MM.1S (cell line): ENCODE data around the gene CBX8.
A peak's percentile ranks its signal among the peaks of the same experiment; 100 is the strongest.

Experiments
- DNase-seq: peaks from one replicate; pipeline ENCODE4 v3.0.0-alpha.2; 2015
- H2AFZ ChIP-seq: fragments of 300-600 bp; sonication (generic); 2 replicates; pipeline ENCODE4 v1.6.0; 2016; ENCODE audit warnings: antibody characterized with exemption, low read length
- H3F3A ChIP-seq: fragments of 300-600 bp; sonication (generic); 2 replicates; pipeline ENCODE4 v1.6.1; 2016; ENCODE audit warnings: mild to moderate bottlenecking, antibody characterized with exemption, low read length, moderate library complexity, mixed read lengths; ENCODE audit not compliant: insufficient read depth
- H3K27ac ChIP-seq: fragments of 300-600 bp; sonication (generic); 2 replicates; pipeline ENCODE4 v1.5.1; 2016; ENCODE audit warnings: mild to moderate bottlenecking, low read length
- H3K27me3 ChIP-seq: fragments of 300-600 bp; sonication (generic); replicated peaks from 2 replicates; pipeline ENCODE4 v1.6.0; 2016; ENCODE audit warnings: low read length; ENCODE audit not compliant: insufficient read depth
- H3K36me3 ChIP-seq: fragments of 300-600 bp; sonication (generic); replicated peaks from 2 replicates; pipeline ENCODE4 v1.6.1; 2016; ENCODE audit warnings: mild to moderate bottlenecking, low read length, mixed read lengths; ENCODE audit not compliant: insufficient read depth
- H3K4me1 ChIP-seq: fragments of 300-600 bp; sonication (generic); 2 replicates; pipeline ENCODE4 v1.6.1; 2016; ENCODE audit warnings: low read length, mixed read lengths
- H3K4me2 ChIP-seq: fragments of 300-600 bp; sonication (generic); 2 replicates; pipeline ENCODE4 v1.6.0; 2016; ENCODE audit warnings: low read depth, low read length
- H3K4me3 ChIP-seq: fragments of 300-600 bp; sonication (generic); 2 replicates; pipeline ENCODE4 v1.5.1; 2016; ENCODE audit warnings: low read length, mixed read lengths
- H3K79me2 ChIP-seq: fragments of 300-600 bp; sonication (generic); 2 replicates; pipeline ENCODE4 v1.6.1; 2016; ENCODE audit warnings: mixed run types, low read length, mixed read lengths
- H3K9ac ChIP-seq: fragments of 300-600 bp; sonication (generic); 2 replicates; pipeline ENCODE4 v1.6.1; 2016; ENCODE audit warnings: low read length, mixed read lengths
- H3K9me2 ChIP-seq: fragments of 300-600 bp; sonication (generic); replicated peaks from 2 replicates; pipeline ENCODE4 v1.6.1; 2016; ENCODE audit warnings: mild to moderate bottlenecking, low read length, mixed read lengths; ENCODE audit not compliant: insufficient read depth
- H3K9me3 ChIP-seq: fragments of 300-600 bp; sonication (generic); replicated peaks from 2 replicates; pipeline ENCODE4 v1.6.1; 2016; ENCODE audit warnings: mild to moderate bottlenecking, low read length, mixed read lengths; ENCODE audit not compliant: insufficient read depth
- H4K20me1 ChIP-seq: fragments of 300-600 bp; sonication (generic); 2 replicates; pipeline ENCODE4 v1.6.1; 2016; ENCODE audit warnings: mild to moderate bottlenecking, low read length, moderate library complexity, mixed read lengths; ENCODE audit not compliant: insufficient read depth
- EZH2 ChIP-seq: fragments of 300-600 bp; sonication (generic); optimal IDR thresholded peaks from 2 replicates; pipeline ENCODE3; 2017; ENCODE audit warnings: low read depth, mild to moderate bottlenecking, antibody characterized with exemption, low read length, mixed read lengths
- EZH2phosphoT487 ChIP-seq: fragments of 300-600 bp; sonication (generic); IDR thresholded peaks from 2 replicates; pipeline ENCODE4 v1.6.1; 2018; ENCODE audit warnings: antibody characterized with exemption, low read length
- TF ChIP-seq, protein P1 (sequence below): fragments of 300-600 bp; sonication (generic); IDR thresholded peaks from 2 replicates; pipeline ENCODE4 v1.5.1; 2016; ENCODE audit warnings: antibody characterized with exemption, low read length, mixed read lengths

CBX8 gene

DNA sequence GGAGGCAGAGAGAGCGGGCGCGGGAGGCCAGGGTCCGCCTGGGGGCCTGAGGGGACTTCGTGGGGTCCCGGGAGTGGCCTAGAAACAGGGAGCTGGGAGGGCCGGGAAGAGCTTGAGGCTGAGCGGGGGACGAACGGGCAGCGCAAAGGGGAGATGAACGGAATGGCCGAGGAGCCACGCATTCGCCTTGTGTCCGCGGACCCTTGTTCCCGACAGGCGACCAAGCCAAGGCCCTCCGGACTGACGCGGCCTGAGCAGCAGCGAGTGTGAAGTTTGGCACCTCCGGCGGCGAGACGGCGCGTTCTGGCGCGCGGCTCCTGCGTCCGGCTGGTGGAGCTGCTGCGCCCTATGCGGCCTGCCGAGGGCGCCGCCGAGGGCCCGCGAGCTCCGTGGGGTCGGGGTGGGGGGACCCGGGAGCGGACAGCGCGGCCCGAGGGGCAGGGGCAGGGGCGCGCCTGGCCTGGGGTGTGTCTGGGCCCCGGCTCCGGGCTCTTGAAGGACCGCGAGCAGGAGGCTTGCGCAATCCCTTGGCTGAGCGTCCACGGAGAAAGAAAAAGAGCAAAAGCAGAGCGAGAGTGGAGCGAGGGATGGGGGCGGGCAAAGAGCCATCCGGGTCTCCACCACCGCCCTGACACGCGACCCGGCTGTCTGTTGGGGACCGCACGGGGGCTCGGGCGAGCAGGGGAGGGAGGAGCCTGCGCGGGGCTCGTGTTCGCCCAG lies 43.6 kb upstream of the CBX8 start:
- Histone ChIP-seq H3K4me3 (peak overlapping the region; percentile 65; the same call in 1 of the 2 replicates), H3K27ac (no peak overlapping the region), H3K9me2 (no peaks in the 10 kb centered on the region), H2AFZ (peak overlapping the region; percentile 84; the same call in 1 of the 2 replicates), H3K27me3 (peaks cover 54% of the 10 kb centered on the region), H3K9ac (no peak overlapping the region), H3K4me2 (peak overlapping the region; percentile 81; the same call in 1 of the 2 replicates), H3K4me1 (peaks cover 9% of the 10 kb centered on the region; the same call in 1 of the 2 replicates), H3K79me2 (peaks cover 18% of the 10 kb centered on the region), H3F3A (peaks cover 8% of the 10 kb centered on the region), H3K9me3 (no peaks in the 10 kb centered on the region), H3K36me3 (no peaks in the 10 kb centered on the region), H4K20me1 (peaks cover 3% of the 10 kb centered on the region; the same call in 1 of the 2 replicates)
- no peak for DNase-seq
- TF ChIP-seq EZH2 (no peak), EZH2phosphoT487 (no peak)
- TF ChIP-seq, protein P1, sequence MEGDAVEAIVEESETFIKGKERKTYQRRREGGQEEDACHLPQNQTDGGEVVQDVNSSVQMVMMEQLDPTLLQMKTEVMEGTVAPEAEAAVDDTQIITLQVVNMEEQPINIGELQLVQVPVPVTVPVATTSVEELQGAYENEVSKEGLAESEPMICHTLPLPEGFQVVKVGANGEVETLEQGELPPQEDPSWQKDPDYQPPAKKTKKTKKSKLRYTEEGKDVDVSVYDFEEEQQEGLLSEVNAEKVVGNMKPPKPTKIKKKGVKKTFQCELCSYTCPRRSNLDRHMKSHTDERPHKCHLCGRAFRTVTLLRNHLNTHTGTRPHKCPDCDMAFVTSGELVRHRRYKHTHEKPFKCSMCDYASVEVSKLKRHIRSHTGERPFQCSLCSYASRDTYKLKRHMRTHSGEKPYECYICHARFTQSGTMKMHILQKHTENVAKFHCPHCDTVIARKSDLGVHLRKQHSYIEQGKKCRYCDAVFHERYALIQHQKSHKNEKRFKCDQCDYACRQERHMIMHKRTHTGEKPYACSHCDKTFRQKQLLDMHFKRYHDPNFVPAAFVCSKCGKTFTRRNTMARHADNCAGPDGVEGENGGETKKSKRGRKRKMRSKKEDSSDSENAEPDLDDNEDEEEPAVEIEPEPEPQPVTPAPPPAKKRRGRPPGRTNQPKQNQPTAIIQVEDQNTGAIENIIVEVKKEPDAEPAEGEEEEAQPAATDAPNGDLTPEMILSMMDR, result no peak

DNA sequence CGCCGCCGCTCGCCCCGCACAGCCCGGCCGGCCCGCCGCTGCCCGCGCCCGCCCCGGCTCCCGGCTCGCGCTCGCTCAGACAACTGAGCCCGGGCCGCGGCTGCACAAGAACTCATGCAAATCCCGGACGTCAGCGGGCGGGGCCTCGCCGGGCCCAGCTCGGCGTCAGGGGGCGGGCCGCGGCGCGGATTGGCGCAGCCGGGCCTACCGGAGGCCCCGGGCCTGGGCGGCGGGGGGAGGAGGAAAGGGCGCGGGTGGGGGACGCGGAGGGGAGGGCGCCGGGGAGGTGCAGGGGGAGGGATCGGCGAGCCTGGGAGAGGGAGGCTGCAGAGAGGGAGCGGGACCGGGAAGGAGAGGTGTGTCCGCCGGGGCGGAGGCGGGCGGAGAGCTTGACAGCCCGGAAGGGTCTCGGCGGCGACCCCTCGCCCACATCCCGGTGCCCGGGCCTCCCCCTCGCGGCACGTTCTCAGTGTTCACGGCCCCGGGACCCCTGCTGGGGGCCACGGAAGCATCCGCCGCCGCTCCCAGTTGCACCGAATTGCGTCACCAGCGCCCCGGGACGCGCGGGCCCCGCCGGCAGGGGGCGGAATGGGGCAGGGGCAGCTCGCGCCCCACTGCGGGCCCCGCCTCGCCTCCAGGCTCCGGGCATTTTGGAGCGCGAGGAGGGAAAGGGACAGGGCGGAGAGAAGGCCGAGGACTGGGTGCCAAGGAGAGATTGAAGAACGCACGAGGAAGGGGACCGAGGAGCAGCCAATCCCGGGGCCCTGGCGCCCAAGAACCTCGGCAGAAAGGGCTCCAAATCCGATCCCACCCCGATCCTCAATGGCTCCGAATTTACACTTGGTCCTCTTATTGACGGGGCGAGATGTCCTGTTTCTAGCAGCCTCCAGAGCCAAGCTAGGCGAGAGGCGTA lies 42.7 kb upstream of the CBX8 start, which contains the start of gene CBX4:
CBX4 (minus strand) TSS at position 85 of the 913 bp plus-strand sequence. CDS start 189 bp downstream, outside the sequence.
- H3K27me3 ChIP-seq, result peaks cover 47% of the 10 kb centered on the region
- peak within 1 kb of the TSS; percentile 68 for H3K9ac ChIP-seq
- peak within 1 kb of the TSS; percentile 84 for H2AFZ ChIP-seq
- peak; percentile 96 for DNase-seq
- TF ChIP-seq, protein P1, result peak; percentile 73
- TF ChIP-seq EZH2, result no peak
- TF ChIP-seq EZH2phosphoT487, result no peak
- no peaks in the 10 kb centered on the region for H3K9me2 ChIP-seq
- H3K36me3 ChIP-seq, result no peaks in the 10 kb centered on the region
- H3K27ac ChIP-seq, result peak within 1 kb of the TSS; percentile 65; the same call in 1 of the 2 replicates
- peaks cover 18% of the 10 kb centered on the region for H3K79me2 ChIP-seq
- H3K9me3 ChIP-seq, result no peaks in the 10 kb centered on the region
- H3K4me3 ChIP-seq, result peak within 1 kb of the TSS; percentile 83
- peaks cover 3% of the 10 kb centered on the region; the same call in 1 of the 2 replicates for H4K20me1 ChIP-seq
- H3K4me1 ChIP-seq, result peaks cover 9% of the 10 kb centered on the region; the same call in 1 of the 2 replicates
- H3K4me2 ChIP-seq, result peak within 1 kb of the TSS; percentile 95
- H3F3A ChIP-seq, result peaks cover 8% of the 10 kb centered on the region

DNA sequence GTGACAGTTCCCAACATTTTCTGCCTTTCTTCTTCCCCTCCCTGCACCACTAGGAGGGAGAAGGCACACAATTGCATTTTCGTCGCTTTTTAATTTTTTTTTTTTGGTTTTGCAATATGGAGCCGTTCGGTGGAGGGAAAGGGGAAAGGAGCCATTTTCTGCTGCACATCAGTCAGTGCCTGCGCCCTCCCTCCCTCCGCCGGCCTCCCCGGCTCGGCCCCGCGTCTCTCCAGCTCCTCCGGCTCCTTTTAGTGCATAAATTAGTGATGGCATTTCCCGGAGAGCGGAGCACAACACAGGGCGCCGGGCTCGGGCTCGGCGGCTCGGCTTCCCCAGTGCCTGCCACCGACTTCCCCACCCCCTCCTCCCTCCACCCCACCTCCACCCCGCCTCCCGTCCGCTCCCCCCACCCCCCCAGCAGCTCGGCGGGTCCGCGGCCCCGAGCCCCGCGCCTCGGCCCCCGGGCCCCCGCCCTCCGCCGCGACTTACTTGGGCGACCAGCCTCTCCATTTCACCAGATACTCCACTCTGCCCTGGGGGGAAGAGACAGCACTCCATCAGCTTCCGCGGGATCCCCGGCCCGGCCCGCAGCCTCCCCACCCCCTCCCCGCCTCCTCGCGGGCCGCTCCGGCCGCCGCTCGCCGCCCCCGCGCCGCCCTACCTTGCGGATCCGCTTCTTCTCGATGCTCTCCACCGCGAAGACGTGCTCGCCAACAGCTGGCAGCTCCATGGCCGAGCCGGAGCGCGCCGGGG lies 41.8 kb upstream of the CBX8 start:
- Histone ChIP-seq H3K36me3 (no peaks in the 10 kb centered on the region), H4K20me1 (peaks cover 3% of the 10 kb centered on the region; the same call in 1 of the 2 replicates), H3K4me1 (peaks cover 9% of the 10 kb centered on the region; the same call in 1 of the 2 replicates), H3K9me2 (no peaks in the 10 kb centered on the region), H3K4me2 (peak overlapping the region; percentile 95), H3F3A (peaks cover 8% of the 10 kb centered on the region), H3K9me3 (no peaks in the 10 kb centered on the region), H3K27ac (peak overlapping the region; percentile 65; the same call in 1 of the 2 replicates), H3K79me2 (peaks cover 18% of the 10 kb centered on the region), H3K4me3 (peak overlapping the region; percentile 83), H2AFZ (peak overlapping the region; percentile 47), H3K27me3 (peaks cover 38% of the 10 kb centered on the region), H3K9ac (peak overlapping the region; percentile 68)
- TF ChIP-seq EZH2, result no peak
- peak; percentile 43 for DNase-seq
